ENCODE results near the gene HOXA7.

Gene HOXA7

GRCh38 chr7:27182285-27182841 lies 25.9 kb upstream of the HOXA7 start:
- DNase-seq: no peak

- no peak for DNase-seq
Measured at GRCh38 chr7:27181795-27182275, 25.4 kb upstream of the HOXA7 start.

- no peak for DNase-seq
Measured at GRCh38 chr7:27180431-27181420, 24.3 kb upstream of the HOXA7 start.

- peak; percentile 67 to 69 for DNase-seq
Measured at GRCh38 chr7:27179503-27180430, 23.3 kb upstream of the HOXA7 start.

GRCh38 chr7:27179030-27179429 lies 22.6 kb upstream of the HOXA7 start:
- DNase-seq: no peak

- no peak for DNase-seq
Measured at GRCh38 chr7:27178366-27178765, 21.9 kb upstream of the HOXA7 start.

GRCh38 chr7:27177795-27178320 lies 21.4 kb upstream of the HOXA7 start:
- DNase-seq: no peak

- no peak for DNase-seq
Measured at GRCh38 chr7:27176962-27177794, 20.7 kb upstream of the HOXA7 start.

- no peak for DNase-seq
Measured at GRCh38 chr7:27176524-27176845, 20.0 kb upstream of the HOXA7 start.

GRCh38 chr7:27175626-27176523 lies 19.4 kb upstream of the HOXA7 start:
- DNase-seq: no peak

GRCh38 chr7:27174874-27175625 lies 18.6 kb upstream of the HOXA7 start:
- no peak for DNase-seq

- DNase-seq: no peak
Measured at GRCh38 chr7:27173956-27174873, 17.7 kb upstream of the HOXA7 start, which contains the start of gene HOXA10. Gene HOXA10, minus strand, starts transcription at chr7:27174320. Its CDS starts 14 bp downstream, at chr7:27174306.

GRCh38 chr7:27173511-27173955 lies 17.1 kb upstream of the HOXA7 start:
- DNase-seq: peak; percentile 51 to 58

- no peak for DNase-seq
Measured at GRCh38 chr7:27172823-27173510, 16.5 kb upstream of the HOXA7 start.

- no peak for DNase-seq
Measured at GRCh38 chr7:27172315-27172774, 15.9 kb upstream of the HOXA7 start.

GRCh38 chr7:27171637-27172314 lies 15.3 kb upstream of the HOXA7 start:
- DNase-seq: no peak

- DNase-seq: no peak
Measured at GRCh38 chr7:27171325-27171636, 14.8 kb upstream of the HOXA7 start.
